Measurements from ENCODE around the gene CGB7. TPM values are rescaled to one million over a fixed set of nuclear protein-coding genes. Genes with fewer than 3 reads are reported as not detected.

The CGB7 gene
- total and polyA plus RNA-seq, 2 of the 13 experiments (the other 11 are each of a cell fraction or from before 2014, with no cell fraction given), result 0.07 TPM; not detected in 1

DNA sequence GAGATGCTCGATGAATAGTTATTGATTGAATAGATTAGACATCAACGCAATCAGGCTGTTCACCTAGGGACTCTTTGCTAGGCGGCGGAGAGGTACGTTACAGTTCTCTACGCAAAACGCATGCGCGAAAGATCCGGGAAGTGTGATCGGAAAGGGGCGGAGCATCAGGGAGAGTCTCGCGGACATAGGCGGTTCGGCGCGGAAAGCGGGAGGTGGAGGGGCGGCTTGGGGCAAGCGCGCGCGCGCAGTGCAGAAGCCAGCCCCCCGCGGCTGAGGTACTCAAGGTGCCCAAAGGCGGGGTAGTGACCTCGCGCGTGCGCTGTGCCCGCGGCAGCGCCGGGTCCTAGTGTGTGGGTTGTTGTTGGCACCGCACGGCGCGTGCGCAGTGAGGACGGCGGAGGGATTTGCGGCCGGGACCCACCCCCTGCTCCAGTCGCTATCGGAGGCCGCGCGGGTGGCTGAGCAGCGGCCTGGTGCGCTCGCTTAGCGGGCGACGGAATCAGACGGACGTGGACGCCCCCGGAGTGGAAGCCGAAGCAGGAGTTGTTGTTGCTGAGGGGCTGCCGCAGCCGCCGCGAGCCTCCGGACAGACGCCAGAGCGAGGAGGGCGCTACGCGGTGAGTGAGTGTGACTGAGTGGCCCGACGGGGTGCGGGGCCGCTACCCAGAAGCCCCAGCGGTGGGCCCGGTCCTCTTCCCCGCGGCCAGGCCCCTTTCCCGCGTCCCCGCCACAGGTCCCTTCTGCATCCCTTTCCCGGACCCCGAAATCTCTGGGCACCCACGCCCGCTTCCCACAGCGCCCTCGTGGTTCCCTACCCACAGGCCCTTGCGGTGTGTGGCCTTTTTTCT, 27.7 kb upstream of the CGB7 start, which contains the start of gene SNRNP70 (continued):
- TF ChIP-seq, protein P1, sequence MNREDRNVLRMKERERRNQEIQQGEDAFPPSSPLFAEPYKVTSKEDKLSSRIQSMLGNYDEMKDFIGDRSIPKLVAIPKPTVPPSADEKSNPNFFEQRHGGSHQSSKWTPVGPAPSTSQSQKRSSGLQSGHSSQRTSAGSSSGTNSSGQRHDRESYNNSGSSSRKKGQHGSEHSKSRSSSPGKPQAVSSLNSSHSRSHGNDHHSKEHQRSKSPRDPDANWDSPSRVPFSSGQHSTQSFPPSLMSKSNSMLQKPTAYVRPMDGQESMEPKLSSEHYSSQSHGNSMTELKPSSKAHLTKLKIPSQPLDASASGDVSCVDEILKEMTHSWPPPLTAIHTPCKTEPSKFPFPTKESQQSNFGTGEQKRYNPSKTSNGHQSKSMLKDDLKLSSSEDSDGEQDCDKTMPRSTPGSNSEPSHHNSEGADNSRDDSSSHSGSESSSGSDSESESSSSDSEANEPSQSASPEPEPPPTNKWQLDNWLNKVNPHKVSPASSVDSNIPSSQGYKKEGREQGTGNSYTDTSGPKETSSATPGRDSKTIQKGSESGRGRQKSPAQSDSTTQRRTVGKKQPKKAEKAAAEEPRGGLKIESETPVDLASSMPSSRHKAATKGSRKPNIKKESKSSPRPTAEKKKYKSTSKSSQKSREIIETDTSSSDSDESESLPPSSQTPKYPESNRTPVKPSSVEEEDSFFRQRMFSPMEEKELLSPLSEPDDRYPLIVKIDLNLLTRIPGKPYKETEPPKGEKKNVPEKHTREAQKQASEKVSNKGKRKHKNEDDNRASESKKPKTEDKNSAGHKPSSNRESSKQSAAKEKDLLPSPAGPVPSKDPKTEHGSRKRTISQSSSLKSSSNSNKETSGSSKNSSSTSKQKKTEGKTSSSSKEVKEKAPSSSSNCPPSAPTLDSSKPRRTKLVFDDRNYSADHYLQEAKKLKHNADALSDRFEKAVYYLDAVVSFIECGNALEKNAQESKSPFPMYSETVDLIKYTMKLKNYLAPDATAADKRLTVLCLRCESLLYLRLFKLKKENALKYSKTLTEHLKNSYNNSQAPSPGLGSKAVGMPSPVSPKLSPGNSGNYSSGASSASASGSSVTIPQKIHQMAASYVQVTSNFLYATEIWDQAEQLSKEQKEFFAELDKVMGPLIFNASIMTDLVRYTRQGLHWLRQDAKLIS (CRISPR knock-in tag; IDR thresholded peaks at IDR 0.05), result peak; percentile 64; the same call in 1 of the 2 replicates
- TF ChIP-seq HNRNPK (IDR thresholded peaks at IDR 0.05; ENCODE audit: low read depth, low read length, poor library complexity, severe bottlenecking) (peak; percentile 78), ZNF772 (CRISPR knock-in tag; IDR thresholded peaks at IDR 0.05) (peak; percentile 85), ZNF549 (CRISPR knock-in tag; IDR thresholded peaks at IDR 0.05) (peak; percentile 46; the same call in 1 of the 2 replicates), AHR (CRISPR knock-in tag; IDR thresholded peaks at IDR 0.05) (peak; percentile 67), ZMAT3 (CRISPR knock-in tag; conservative IDR thresholded peaks at IDR 0.05) (0 out of 2 replicates have a peak, but pooled peaks have one; percentile 8), ARNT (IDR thresholded peaks at IDR 0.05) (no peak), RARG (CRISPR knock-in tag; IDR thresholded peaks at IDR 0.05; ENCODE audit: low read depth) (0 out of 2 replicates have a peak, but pooled peaks have one; percentile 62), ZFP37 (CRISPR knock-in tag; IDR thresholded peaks at IDR 0.05; ENCODE audit: borderline replicate concordance) (no peak), ZNF225 (CRISPR knock-in tag; IDR thresholded peaks at IDR 0.05) (no peak), GATAD1 (CRISPR knock-in tag; IDR thresholded peaks at IDR 0.05) (peak; percentile 88), ZSCAN31 (CRISPR knock-in tag; IDR thresholded peaks at IDR 0.05; ENCODE audit: low read depth) (peak; percentile 81), BRD4 (CRISPR knock-in tag; IDR thresholded peaks at IDR 0.05) (peak; percentile 86), HOXA3 (CRISPR knock-in tag; IDR thresholded peaks at IDR 0.05) (peak; percentile 87), SRY (CRISPR knock-in tag; IDR thresholded peaks at IDR 0.05) (peak; percentile 89), ZNF44 (CRISPR knock-in tag; IDR thresholded peaks at IDR 0.05) (no peak)
- TF ChIP-seq, protein P2, sequence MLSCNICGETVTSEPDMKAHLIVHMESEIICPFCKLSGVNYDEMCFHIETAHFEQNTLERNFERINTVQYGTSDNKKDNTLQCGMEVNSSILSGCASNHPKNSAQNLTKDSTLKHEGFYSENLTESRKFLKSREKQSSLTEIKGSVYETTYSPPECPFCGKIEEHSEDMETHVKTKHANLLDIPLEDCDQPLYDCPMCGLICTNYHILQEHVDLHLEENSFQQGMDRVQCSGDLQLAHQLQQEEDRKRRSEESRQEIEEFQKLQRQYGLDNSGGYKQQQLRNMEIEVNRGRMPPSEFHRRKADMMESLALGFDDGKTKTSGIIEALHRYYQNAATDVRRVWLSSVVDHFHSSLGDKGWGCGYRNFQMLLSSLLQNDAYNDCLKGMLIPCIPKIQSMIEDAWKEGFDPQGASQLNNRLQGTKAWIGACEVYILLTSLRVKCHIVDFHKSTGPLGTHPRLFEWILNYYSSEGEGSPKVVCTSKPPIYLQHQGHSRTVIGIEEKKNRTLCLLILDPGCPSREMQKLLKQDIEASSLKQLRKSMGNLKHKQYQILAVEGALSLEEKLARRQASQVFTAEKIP (CRISPR knock-in tag; IDR thresholded peaks at IDR 0.05; ENCODE audit: borderline replicate concordance), result no peak
- TF ChIP-seq, protein P3, sequence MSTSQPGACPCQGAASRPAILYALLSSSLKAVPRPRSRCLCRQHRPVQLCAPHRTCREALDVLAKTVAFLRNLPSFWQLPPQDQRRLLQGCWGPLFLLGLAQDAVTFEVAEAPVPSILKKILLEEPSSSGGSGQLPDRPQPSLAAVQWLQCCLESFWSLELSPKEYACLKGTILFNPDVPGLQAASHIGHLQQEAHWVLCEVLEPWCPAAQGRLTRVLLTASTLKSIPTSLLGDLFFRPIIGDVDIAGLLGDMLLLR (CRISPR knock-in tag; IDR thresholded peaks at IDR 0.05), result peak; percentile 83
- TF ChIP-seq, protein P4, sequence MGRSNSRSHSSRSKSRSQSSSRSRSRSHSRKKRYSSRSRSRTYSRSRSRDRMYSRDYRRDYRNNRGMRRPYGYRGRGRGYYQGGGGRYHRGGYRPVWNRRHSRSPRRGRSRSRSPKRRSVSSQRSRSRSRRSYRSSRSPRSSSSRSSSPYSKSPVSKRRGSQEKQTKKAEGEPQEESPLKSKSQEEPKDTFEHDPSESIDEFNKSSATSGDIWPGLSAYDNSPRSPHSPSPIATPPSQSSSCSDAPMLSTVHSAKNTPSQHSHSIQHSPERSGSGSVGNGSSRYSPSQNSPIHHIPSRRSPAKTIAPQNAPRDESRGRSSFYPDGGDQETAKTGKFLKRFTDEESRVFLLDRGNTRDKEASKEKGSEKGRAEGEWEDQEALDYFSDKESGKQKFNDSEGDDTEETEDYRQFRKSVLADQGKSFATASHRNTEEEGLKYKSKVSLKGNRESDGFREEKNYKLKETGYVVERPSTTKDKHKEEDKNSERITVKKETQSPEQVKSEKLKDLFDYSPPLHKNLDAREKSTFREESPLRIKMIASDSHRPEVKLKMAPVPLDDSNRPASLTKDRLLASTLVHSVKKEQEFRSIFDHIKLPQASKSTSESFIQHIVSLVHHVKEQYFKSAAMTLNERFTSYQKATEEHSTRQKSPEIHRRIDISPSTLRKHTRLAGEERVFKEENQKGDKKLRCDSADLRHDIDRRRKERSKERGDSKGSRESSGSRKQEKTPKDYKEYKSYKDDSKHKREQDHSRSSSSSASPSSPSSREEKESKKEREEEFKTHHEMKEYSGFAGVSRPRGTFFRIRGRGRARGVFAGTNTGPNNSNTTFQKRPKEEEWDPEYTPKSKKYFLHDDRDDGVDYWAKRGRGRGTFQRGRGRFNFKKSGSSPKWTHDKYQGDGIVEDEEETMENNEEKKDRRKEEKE (IDR thresholded peaks at IDR 0.05), result no peak
